GM18499 (cell line): ENCODE results near the gene VSTM4.

Source experiments
- ATAC-seq: cut with Tn5 transposase; IDR thresholded peaks from one replicate; pipeline ENCODE4 v1.9.1; 2021; ENCODE audit warnings: moderate number of reproducible peaks; ENCODE audit not compliant: insufficient read depth, unreplicated experiment

Gene VSTM4

DNA sequence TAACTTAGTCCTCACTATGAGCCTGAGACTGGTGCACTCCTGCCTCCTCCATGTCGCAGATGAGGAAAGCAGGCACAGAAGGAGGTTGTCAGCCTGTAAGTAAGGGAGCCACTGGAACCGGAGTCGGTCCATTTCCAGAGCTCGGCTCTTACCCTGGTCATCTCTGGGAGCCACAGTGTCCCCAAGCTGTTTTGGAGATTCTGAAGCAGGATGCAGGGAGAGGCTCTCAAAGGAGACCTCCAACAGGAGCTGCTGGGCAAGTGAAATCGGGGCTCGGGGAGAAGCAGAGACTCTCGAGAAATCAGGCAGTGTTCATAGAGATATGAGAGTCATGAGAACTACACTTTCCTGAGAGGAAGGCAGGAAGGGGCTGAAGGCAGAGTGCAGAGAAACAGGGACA, 39.0 kb downstream of the VSTM4 start:
- ATAC-seq, result no peak

GRCh38 chr10:49075743-49076142, 39.6 kb downstream of the VSTM4 start:
- no peak for ATAC-seq

DNA sequence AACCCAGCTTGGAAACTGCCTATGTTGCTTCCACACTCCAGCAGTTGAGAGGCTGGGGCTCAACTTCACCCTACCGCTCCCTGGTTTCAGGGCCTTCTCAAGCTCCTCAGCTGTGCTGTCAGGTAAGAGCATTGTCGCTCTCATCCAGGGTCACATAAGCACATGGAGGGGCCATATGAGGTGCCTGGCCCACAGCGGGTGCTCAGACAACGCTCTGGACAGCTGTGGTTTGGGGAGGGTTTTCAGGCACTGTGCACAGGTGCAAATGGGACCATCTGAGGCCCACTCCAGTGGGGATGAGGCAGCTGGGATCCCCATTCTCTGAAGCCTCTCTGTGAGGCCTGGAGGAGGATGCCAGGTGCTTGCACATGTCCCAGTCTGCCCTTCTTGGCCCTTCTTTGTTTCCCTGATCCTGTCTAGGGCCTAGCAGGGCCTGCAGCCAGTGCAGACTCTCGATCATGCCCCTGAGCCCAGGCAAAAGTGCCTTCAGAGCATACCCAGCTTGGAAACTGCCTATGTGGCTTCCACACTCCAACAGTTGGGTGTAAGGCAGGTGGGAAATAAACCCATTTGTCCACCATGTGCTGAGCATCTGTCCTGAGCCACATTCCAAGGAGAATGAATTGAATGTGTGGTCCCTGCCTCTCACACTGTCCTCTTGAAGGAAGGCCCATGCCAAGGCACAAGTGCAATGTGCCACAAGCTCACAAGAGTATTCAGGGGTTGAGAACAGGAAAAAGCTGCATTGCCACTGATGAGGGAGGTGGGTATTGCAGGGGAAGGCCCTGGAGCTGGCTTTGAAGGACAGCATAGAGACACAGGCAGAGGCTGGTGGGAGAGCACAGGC, 40.3 kb downstream of the VSTM4 start:
- no peak for ATAC-seq

DNA sequence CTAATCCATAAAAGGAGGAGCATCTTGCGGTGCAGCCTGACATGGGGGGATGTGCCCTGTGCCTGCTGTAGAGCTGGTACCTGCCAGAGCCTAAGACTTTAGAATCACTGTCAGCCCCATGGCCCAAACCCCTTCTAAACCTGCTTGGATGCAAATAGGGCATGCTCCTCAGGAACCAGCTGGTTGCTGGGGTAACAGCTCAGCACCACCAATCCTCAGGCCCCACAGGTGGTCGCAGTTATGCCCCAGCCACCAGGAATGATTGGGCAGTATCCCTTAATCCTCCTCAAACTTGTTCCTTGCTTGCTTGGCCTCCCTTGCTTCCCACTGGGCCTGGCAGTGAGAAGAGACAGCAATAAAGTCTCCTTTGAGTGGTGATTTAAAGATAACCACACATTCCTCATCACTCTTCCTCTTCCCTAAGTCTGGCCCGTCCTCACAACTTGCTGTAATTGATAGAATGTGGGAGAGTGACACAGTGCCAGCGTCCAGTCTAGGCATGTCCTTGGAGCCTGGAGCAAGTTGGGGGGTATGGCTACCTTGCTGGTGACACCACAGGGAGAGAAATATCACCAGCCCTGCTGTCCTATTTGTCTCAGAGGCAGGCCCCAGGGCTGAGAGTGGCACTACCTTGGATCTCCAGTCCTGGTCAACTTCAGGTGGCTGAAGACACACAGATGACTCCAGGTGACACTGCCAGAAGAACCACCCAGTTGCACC, 43.0 kb downstream of the VSTM4 start:
- ATAC-seq, result no peak

DNA sequence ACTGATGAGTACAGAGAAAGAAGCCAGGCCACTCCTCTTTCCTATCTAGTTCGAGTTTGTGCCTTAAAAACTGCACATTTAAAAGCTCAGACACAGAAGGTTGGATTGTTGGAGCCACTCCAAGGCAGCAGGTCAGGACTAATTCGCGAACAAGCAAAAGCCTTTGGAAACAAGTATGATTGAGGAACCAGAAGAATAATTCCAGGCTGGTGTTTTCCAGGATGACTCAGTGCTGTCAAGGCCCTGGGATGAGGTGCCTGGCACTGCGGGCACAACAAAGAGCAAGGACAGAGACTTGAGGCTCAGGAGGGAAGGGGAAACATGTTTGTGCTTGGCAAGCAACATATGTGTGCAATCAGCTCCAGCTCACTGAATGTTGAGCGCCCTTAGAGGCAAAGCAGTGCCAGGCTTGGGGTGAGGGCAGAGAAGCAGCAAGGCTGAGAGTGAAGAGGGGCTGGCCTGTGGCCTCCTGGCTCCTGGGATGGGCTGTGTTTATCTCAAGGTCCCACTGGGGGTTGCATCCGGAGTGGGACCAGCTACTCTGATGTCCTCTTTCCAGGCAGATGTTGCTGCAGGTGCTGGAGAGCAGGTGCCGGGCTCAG, 44.1 kb downstream of the VSTM4 start:
- ATAC-seq, result no peak

DNA sequence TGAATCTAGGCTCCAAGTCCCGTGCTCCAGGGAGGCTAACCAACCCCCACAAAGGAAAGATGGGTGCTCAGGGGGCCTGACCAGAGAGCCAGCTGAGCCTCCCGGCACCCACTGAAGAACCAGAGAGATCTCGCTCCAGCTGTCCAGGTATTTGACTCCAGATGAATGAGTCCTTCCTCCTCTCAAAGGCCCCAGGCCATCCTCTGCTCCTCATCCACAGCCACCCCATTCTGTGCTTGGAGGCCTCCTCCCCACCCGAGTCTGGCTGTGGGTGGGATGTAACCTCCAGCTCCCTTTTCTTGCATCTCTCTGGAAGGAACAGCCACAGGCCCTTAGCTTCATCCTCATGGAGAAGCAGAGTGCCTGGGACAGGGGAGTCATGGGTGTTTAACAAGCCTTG, 44.6 kb downstream of the VSTM4 start:
- no peak for ATAC-seq

DNA sequence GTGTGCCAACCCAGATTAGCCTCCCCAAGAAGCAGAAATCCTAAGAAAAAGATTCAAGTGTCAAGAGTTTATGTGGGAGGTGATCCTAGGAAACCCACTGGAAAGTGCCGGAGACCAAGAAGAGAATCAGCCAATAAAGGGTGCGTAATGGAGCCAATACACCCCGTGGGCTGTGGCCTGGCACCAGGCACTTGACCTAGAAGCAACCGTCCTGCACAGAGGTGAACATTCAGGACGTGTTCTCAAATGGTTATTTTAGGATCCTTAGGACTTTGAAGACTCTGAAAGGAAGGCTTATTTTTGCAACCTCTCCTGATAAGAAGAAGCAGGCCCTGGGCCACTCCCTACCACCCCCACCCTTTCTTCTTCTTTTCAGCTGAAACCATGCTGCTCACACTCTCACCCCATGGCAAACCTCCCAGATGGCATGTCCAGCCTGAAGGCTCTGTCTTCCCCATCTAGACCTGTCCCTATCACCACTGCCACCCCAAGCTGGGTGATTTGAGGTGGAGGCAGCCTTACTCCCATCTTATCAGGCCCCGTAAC, 46.6 kb downstream of the VSTM4 start:
- no peak for ATAC-seq

- ATAC-seq, result no peak
Observed at GRCh38 chr10:49068209-49068608, 47.1 kb downstream of the VSTM4 start.

GRCh38 chr10:49066944-49067730, 48.2 kb downstream of the VSTM4 start:
- ATAC-seq, result no peak

DNA sequence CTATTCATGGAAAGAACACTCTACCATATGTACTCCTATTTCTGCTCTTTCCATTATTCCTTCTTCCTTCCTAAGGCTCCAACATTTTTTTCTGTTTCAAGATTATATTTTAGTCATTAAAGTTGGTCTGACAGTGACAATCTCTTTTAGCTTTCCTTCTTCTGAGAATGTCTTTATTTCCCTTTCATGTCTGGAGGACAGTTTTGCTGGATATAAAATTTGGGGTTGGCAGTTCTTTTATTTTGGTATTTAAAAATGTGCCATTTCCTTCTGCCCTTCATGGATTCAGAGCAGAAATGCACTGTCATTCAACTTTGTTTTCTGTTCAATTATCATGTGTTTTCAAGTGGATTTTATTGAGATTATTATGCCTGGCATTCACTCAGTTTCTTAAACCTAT, 53.1 kb downstream of the VSTM4 start:
- no peak for ATAC-seq

- no peak for ATAC-seq
Observed at GRCh38 chr10:49061667-49062066, 53.7 kb downstream of the VSTM4 start.

DNA sequence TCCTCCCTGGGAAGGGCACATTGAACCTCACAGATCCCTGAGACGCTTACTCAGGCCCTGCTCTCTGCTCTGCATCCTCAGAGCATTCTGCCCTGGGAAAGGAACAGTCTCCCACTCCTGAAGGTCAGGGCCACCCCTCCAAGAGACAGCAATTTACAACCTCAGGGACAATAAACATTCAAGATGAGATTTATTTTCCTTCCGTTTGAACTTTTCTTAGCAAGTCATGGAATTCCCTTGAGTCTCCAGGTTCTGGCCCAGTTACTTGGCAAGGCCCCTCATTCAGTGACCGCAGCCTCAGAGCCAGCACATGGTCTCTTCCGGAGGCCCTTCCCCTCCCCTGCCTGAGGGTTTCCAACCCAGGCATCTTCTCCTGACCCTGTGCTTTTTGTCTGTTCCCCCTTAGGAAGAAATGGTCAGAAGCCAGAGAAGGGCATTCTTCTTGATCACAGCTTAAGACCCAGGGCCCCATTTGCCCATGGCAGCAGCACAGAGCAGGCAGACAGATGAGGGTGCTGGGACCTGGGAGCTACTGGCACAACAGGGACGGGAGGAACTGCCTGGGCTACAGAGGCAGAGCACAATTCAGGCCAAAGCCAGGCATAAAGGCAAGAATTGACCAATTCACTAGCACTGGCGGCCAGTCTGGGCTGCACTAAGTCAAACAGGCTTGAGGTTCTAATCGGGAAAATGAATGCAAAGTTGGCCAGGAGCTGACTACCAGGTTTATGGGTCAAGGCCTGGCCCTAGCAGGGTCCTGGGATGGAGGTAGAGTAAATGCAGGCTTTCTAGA, 56.7 kb downstream of the VSTM4 start:
- ATAC-seq, result no peak

DNA sequence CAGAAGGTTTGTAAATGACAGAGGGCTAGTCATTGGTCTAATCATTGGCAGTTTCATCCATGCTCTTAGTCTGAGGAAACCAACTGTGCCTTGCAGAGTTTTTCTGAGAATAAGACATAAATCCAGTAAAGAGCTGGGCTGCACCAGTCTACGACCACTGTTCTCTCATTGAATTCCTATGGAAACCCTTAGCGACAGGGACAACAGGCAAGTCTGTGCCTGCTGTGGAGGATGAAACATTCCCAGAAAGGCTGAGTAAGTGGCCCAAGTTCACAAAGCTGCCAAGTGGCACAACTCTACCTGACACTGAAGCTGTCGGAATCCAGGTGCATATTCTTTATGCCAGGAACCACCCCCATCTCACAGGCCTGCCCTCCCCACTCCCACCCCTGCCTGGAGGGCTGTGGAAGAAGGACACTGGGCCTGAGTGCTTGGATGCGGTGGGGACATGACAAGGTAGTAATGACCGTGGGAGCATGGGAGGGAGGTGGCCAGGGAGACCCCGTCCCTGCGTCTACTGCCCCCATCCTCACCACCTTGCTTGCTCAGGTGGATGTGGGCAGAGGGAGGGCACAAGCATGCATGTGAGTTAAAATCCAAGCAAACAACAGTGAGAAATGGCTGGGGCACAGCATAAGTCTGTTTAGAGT, 58.0 kb downstream of the VSTM4 start:
- no peak for ATAC-seq

DNA sequence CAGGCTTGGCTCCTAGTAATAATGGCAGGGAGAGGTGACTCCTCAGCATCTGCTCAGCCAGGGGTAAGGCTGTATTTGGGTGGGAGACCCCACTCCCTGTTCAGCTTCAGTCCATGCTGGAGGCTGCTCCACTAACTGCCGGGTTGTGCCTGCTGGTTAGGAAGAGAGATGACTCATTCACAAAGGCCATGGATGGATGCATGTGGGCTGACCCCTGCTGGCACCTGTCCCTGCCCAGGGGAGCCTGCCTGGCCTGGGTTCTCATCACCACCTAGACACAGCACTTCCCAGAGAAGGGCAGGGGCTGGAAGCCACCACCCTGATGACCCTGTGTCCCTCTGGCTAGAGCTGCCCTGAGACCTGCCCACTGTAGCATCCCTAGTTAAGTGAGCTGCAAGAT, 59.0 kb downstream of the VSTM4 start:
- no peak for ATAC-seq

DNA sequence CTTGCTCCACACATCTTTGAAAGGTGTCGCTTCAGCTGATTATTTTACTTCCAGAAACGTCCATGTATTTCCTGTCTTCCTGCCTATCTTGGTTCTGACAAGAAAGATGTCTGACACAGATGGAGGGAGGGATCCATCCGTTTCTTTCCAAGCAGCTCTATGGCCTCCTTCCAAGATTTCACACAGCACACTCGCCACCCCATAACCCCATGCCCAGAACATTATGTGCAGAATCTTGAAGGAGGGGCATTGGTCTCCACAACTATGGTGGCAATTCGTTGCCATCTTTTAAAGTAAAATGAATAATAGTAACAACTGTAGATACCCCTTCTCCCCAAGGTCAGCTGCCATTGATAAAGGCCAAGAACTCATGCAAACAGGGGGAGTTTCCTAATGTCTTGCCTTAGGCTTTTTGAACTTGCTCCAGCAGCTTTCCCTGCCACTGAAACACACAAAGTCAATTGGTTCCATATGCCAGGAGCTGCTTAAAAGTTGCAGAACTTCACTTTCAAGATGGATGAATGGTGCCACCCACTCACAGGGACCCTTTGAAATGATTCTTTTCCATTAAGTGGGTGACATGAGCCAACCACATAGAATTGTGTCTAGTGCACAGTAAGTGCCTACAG, 60.0 kb downstream of the VSTM4 start:
- ATAC-seq, result no peak

DNA sequence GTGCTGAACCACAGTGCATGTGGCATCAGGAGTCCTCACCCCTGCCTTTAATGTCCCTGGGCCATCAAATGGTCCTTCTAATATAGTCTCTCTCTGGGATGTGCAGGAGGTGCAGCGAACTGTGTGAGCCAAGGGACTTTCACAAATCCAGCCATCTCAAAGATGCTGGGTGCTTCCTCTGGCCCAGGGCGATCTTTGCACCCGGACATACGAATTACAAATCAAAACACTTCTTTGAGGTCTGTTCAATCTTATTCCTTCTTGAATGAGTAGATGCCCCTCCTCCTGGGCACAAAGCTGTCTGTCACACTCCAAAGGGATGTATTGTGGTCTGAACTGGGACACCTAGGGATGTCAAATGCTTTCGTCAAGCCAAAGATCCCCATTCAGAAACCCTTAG, 60.6 kb downstream of the VSTM4 start:
- ATAC-seq, result no peak

DNA sequence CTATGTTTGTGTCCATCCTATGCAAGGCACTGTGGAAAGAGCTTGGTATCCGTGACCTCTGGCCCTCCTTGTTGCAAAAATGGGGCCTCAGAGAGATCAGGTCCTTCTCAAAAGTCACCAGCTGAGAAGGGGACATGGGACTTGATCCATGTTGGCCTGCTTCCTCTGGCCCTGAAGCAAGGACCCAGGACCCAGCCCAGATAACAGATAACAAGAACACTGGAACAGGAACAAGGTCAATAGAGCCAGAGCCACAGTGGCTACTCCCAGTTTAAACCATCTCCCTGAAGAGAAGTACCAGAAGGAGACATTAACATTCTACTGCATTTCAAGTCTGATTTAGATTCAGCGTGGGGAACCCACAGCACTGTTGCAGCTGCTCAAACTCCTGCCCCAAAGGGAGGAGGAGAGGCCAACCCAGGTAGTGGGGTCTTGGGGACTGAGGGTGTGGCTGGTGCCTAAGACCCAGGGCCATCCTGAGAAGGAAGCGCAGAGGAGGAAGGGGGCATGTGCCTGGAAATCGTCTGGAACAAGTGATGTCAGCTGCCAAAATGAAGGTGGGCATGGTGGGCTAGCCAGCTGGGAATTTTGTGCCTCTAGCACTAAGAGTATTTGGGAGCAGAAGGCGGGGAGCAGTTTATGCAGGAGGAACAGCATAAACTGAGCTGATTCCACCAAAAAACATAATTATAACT, 61.2 kb downstream of the VSTM4 start:
- ATAC-seq, result no peak
